Fibroblast of pulmonary artery (primary cell): ENCODE results near the gene DOCK7.
A peak's percentile ranks its signal among the peaks of the same experiment; 100 is the strongest.
"Not testable (repeated sequence)": the region's sequence is repeated elsewhere in the genome, so short reads cannot be mapped to it uniquely, and the experiment has no call there.

Source experiments
- DNase-seq: peaks from one replicate; pipeline ENCODE4 v3.0.0-alpha.2; 2010; ENCODE audit warnings: low read depth
- H3K4me3 ChIP-seq: replicated peaks from 2 replicates; pipeline ENCODE4 v1.5.1; 2011; ENCODE audit warnings: low read depth, mild to moderate bottlenecking, control low read depth, low read length, moderate library complexity
- TF ChIP-seq, protein P1 (sequence below): IDR thresholded peaks from 2 replicates; pipeline ENCODE4 v1.5.1; 2011; ENCODE audit warnings: mild to moderate bottlenecking, control low read depth, low read length, inconsistent platforms; ENCODE audit errors: missing control alignments

DOCK7 gene

GRCh38 chr1:62536865-62537264 lies 151.3 kb downstream of the DOCK7 start:
- TF ChIP-seq, protein P1, sequence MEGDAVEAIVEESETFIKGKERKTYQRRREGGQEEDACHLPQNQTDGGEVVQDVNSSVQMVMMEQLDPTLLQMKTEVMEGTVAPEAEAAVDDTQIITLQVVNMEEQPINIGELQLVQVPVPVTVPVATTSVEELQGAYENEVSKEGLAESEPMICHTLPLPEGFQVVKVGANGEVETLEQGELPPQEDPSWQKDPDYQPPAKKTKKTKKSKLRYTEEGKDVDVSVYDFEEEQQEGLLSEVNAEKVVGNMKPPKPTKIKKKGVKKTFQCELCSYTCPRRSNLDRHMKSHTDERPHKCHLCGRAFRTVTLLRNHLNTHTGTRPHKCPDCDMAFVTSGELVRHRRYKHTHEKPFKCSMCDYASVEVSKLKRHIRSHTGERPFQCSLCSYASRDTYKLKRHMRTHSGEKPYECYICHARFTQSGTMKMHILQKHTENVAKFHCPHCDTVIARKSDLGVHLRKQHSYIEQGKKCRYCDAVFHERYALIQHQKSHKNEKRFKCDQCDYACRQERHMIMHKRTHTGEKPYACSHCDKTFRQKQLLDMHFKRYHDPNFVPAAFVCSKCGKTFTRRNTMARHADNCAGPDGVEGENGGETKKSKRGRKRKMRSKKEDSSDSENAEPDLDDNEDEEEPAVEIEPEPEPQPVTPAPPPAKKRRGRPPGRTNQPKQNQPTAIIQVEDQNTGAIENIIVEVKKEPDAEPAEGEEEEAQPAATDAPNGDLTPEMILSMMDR: no peak
- no peak for DNase-seq

DNA sequence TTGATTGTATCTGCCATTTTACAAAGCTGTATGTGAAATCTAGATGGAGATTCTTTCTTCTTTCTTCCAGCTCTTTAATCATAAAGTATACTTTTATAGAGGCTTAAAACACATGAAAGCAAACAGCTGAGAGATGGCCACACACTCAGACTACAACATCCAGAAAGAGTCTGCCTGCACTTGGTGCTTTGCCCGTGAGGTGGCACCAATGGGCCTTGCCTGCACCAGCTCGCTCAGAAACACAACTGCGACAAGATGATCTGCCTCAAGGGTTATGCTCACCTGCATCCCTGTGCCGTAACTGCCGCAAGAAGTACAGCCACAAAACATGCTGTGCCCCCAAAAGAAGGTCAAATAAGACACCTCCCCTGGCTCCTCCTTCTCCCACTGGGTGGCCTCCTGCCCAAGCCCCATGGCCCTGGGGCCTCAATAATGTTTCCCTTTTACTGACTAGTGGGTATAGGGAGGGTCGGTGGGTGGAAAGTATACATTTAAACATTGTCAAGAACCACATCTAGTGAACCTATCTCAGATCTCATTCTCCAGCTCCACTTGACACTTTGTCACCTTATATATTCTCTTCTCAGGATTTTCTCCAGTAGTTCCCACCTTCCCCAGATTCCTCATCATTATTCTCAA lies 157.6 kb downstream of the DOCK7 start:
- TF ChIP-seq, protein P1: peak; percentile 69
- DNase-seq: peak; percentile 63
- no peak overlapping the region for H3K4me3 ChIP-seq

More at GRCh38 chr1:62536865-62537264, 151.3 kb downstream of the DOCK7 start:
- no peak overlapping the region for H3K4me3 ChIP-seq

GRCh38 chr1:62529227-62529626 lies 159.0 kb downstream of the DOCK7 start:
- no peak for DNase-seq
- no peak overlapping the region for H3K4me3 ChIP-seq
- TF ChIP-seq, protein P1: no peak

GRCh38 chr1:62528015-62528414 lies 160.2 kb downstream of the DOCK7 start:
- H3K4me3 ChIP-seq: no peak overlapping the region
- DNase-seq: peak; percentile 23
- TF ChIP-seq, protein P1: no peak

DNA sequence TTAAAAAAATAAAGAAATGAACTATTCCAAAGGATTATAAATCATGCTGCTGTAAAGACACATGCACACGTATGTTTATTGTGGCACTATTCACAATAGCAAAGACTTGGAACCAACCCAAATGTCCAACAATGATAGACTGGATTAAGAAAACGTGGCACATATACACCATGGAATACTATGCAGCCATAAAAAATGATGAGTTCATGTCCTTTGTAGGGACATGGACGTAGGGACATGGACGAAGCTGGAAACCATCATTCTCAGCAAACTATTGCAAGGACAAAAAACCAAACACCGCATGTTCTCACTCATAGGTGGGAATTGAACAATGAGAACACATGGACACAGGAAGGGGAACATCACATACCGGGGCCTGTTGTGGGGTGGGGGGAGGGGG lies 160.8 kb downstream of the DOCK7 start:
- H3K4me3 ChIP-seq, DNase-seq: not testable (repeated sequence)

GRCh38 chr1:62523860-62524259 lies 164.3 kb downstream of the DOCK7 start:
- TF ChIP-seq, protein P1: no peak
- DNase-seq: no peak
- no peak overlapping the region for H3K4me3 ChIP-seq

GRCh38 chr1:62516600-62516999 lies 171.6 kb downstream of the DOCK7 start:
- DNase-seq: no peak
- TF ChIP-seq, protein P1: no peak
- H3K4me3 ChIP-seq: no peak overlapping the region
